ENCODE measurements around the gene CPTP.

DNA sequence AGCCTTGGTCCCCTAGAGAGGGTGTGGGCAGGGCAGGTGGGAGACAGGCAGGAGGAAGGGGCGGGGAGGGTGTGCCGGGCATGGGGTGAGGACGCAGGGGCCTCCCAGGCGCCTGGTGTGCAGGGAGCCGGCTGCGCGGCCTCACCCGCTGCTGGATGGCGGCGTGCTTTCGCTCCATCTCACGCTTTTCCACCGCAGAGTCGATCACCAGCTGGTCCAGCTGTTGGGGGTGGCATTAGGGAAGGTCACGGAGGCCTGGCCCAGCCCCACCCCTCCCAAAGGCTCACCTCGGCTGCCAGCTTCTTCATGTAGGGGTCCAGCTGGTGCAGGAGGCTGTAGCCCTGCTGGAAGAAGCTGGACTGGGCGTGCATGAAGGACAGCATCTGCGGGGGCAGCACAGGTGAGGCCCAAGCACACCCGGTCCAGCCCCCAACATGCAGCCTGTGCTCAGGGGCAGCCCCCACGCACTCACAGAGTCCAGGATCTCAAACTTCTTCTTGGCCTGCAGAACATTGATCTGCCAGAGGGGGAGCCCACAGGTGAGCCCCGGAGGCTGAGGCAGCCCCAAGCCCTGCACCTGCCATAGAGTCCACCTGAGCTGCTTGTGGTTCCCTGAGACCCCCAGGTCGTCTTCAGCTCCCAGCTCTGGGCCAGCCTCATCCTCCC, 24.8 kb upstream of the CPTP start:
- TF ChIP-seq, protein P1, sequence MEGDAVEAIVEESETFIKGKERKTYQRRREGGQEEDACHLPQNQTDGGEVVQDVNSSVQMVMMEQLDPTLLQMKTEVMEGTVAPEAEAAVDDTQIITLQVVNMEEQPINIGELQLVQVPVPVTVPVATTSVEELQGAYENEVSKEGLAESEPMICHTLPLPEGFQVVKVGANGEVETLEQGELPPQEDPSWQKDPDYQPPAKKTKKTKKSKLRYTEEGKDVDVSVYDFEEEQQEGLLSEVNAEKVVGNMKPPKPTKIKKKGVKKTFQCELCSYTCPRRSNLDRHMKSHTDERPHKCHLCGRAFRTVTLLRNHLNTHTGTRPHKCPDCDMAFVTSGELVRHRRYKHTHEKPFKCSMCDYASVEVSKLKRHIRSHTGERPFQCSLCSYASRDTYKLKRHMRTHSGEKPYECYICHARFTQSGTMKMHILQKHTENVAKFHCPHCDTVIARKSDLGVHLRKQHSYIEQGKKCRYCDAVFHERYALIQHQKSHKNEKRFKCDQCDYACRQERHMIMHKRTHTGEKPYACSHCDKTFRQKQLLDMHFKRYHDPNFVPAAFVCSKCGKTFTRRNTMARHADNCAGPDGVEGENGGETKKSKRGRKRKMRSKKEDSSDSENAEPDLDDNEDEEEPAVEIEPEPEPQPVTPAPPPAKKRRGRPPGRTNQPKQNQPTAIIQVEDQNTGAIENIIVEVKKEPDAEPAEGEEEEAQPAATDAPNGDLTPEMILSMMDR (conservative IDR thresholded peaks at IDR 0.05; ENCODE audit: low read depth, low read length), result peak; percentile 68
- TF ChIP-seq EZH2 (IDR thresholded peaks at IDR 0.05; ENCODE audit: low read length, unreplicated experiment), result no peak

Data from PC-3 (cell line).